H9 (cell line): ENCODE measurements around the gene DMBT1. TPM values are rescaled to one million over a fixed set of nuclear protein-coding genes. Genes with fewer than 3 reads are reported as not detected.

Experiments
- DNase-seq: peaks from one replicate; pipeline ENCODE4 v3.0.0-alpha.2; 2017
- H2AFZ ChIP-seq: one replicate; pipeline ENCODE4 v1.6.1; 2013; ENCODE audit warnings: mild to moderate bottlenecking, low read length, control low read depth, moderate library complexity
- H2AK5ac ChIP-seq: 2 replicates; pipeline ENCODE4 v1.6.1; 2013; ENCODE audit warnings: low read length, control low read depth, mixed read lengths; ENCODE audit not compliant: insufficient read length
- H2BK120ac ChIP-seq: one replicate; pipeline ENCODE4 v1.6.1; 2013; ENCODE audit warnings: low read depth, mild to moderate bottlenecking, low read length, control low read depth, inconsistent platforms; ENCODE audit not compliant: poor library complexity, severe bottlenecking
- H2BK12ac ChIP-seq: 2 replicates; pipeline ENCODE4 v1.6.1; 2013; ENCODE audit warnings: low read length, control low read depth, mixed read lengths, low read depth; ENCODE audit not compliant: insufficient read length
- H2BK15ac ChIP-seq: 2 replicates; pipeline ENCODE4 v1.6.1; 2013; ENCODE audit warnings: low read depth, low read length, control low read depth
- H2BK20ac ChIP-seq: one replicate; pipeline ENCODE4 v1.6.1; 2013; ENCODE audit warnings: low read depth, mild to moderate bottlenecking, low read length, control low read depth, inconsistent platforms; ENCODE audit not compliant: poor library complexity, severe bottlenecking
- H2BK5ac ChIP-seq: 2 replicates; pipeline ENCODE4 v1.6.1; 2013; ENCODE audit warnings: low read length, control low read depth, mixed read lengths; ENCODE audit not compliant: insufficient read length
- H3K14ac ChIP-seq: 2 replicates; pipeline ENCODE4 v1.6.1; 2013; ENCODE audit warnings: low read length, control low read depth; ENCODE audit not compliant: insufficient read depth
- H3K18ac ChIP-seq: 2 replicates; pipeline ENCODE4 v1.6.1; 2013; ENCODE audit warnings: low read depth, mild to moderate bottlenecking, mixed read lengths, low read length, control low read depth; ENCODE audit not compliant: insufficient read length
- H3K23ac ChIP-seq: 2 replicates; pipeline ENCODE4 v1.6.1; 2013; ENCODE audit warnings: low read length, control low read depth, mixed read lengths, low read depth; ENCODE audit not compliant: insufficient read length
- H3K23me2 ChIP-seq: 2 replicates; pipeline ENCODE4 v1.6.1; 2013; ENCODE audit warnings: low read depth, mild to moderate bottlenecking, mixed read lengths, low read length, control low read depth; ENCODE audit not compliant: insufficient read length, poor library complexity, severe bottlenecking
- H3K27ac ChIP-seq: 2 replicates; pipeline ENCODE4 v1.5.1; 2013; ENCODE audit warnings: low read length, control low read depth, mixed read lengths, low read depth; ENCODE audit not compliant: insufficient read length
- H3K27me3 ChIP-seq: 2 replicates; pipeline ENCODE4 v1.6.1; 2013; ENCODE audit warnings: low read length, control low read depth, inconsistent platforms; ENCODE audit not compliant: insufficient read depth
- H3K4ac ChIP-seq: 2 replicates; pipeline ENCODE4 v1.6.1; 2013; ENCODE audit warnings: low read depth, mild to moderate bottlenecking, control low read depth, inconsistent platforms, low read length, moderate library complexity
- H3K4me1 ChIP-seq: 2 replicates; pipeline ENCODE4 v1.6.1; 2013; ENCODE audit warnings: low read length, control low read depth, inconsistent platforms; ENCODE audit not compliant: insufficient read depth
- H3K4me2 ChIP-seq: 2 replicates; pipeline ENCODE4 v1.6.1; 2013; ENCODE audit warnings: low read length, control low read depth, mixed read lengths; ENCODE audit not compliant: insufficient read length, insufficient read depth
- H3K56ac ChIP-seq: 2 replicates; pipeline ENCODE4 v1.6.1; 2013; ENCODE audit warnings: low read depth, mild to moderate bottlenecking, mixed read lengths, low read length, control low read depth; ENCODE audit not compliant: insufficient read length
- H3K79me1 ChIP-seq: 2 replicates; pipeline ENCODE4 v1.6.1; 2013; ENCODE audit warnings: low read depth, mild to moderate bottlenecking, moderate library complexity, low read length, control low read depth, inconsistent platforms; ENCODE audit not compliant: insufficient read depth, poor library complexity, severe bottlenecking
- H3K79me2 ChIP-seq: 2 replicates; pipeline ENCODE4 v1.6.1; 2013; ENCODE audit warnings: low read length, control low read depth, inconsistent platforms; ENCODE audit not compliant: insufficient read depth
- H3K9ac ChIP-seq: 2 replicates; pipeline ENCODE4 v1.6.1; 2013; ENCODE audit warnings: low read length, control low read depth, mixed read lengths; ENCODE audit not compliant: insufficient read length; ENCODE audit errors: extremely low read depth
- H3K9me3 ChIP-seq: one replicate; pipeline ENCODE4 v1.6.1; 2013; ENCODE audit warnings: low read depth, low read length, inconsistent platforms; ENCODE audit not compliant: control insufficient read depth
- H3T11ph ChIP-seq: one replicate; pipeline ENCODE4 v1.6.1; 2013; ENCODE audit warnings: mild to moderate bottlenecking, low read length, control low read depth, inconsistent platforms
- H4K20me1 ChIP-seq: one replicate; pipeline ENCODE4 v1.6.1; 2013; ENCODE audit not compliant: control insufficient read depth, insufficient read length, insufficient read depth
- H4K5ac ChIP-seq: 2 replicates; pipeline ENCODE4 v1.6.1; 2013; ENCODE audit warnings: low read depth, mild to moderate bottlenecking, mixed read lengths, low read length, control low read depth; ENCODE audit not compliant: insufficient read length
- H4K8ac ChIP-seq: replicated peaks from 2 replicates; pipeline ENCODE4 v1.6.1; 2013; ENCODE audit warnings: low read length, control low read depth, mixed read lengths, low read depth; ENCODE audit not compliant: insufficient read length
- H4K91ac ChIP-seq: 2 replicates; pipeline ENCODE4 v1.6.1; 2013; ENCODE audit warnings: low read depth, mild to moderate bottlenecking, moderate library complexity, mixed read lengths, low read length, control low read depth; ENCODE audit not compliant: insufficient read length
- H3K27ac Mint-ChIP-seq, 3 experiments: 2 replicates in 2 of 3; 3 replicates in 1 of 3; pipeline ENCODE4 v1.8.0; 2020 to 2021; ENCODE audit warnings: mixed read lengths in 3 of 3, mild to moderate bottlenecking in 1 of 3, moderate library complexity in 1 of 3
- H3K27me3 Mint-ChIP-seq: 2 replicates; pipeline ENCODE4 v1.8.0; 2021; ENCODE audit warnings: low read depth, mild to moderate bottlenecking, moderate library complexity, mixed read lengths
- H3K36me3 Mint-ChIP-seq, 3 experiments: 2 replicates in 2 of 3; 3 replicates in 1 of 3; pipeline ENCODE4 v1.8.0; 2020 to 2021; ENCODE audit warnings: low read depth in 3 of 3, mixed read lengths in 3 of 3; ENCODE audit not compliant: insufficient read depth in 1 of 3
- H3K4me1 Mint-ChIP-seq, 2 experiments: 2 replicates each; pipeline ENCODE4 v1.8.0; 2020; ENCODE audit warnings: mixed read lengths in 2 of 2
- H3K4me3 Mint-ChIP-seq, 2 experiments: 2 replicates in 1 of 2; 3 replicates in 1 of 2; pipeline ENCODE4 v1.8.0; 2020 to 2021; ENCODE audit warnings: mild to moderate bottlenecking in 2 of 2, mixed read lengths in 2 of 2, moderate library complexity in 1 of 2
- H3K9me3 Mint-ChIP-seq, 2 experiments: 2 replicates in 1 of 2; 3 replicates in 1 of 2; pipeline ENCODE4 v1.8.0; 2020; ENCODE audit warnings: mild to moderate bottlenecking in 2 of 2, mixed read lengths in 2 of 2, moderate library complexity in 1 of 2
- CTCF ChIP-seq: fragments of 200-600 bp; sonication (generic); conservative IDR thresholded peaks from 3 replicates; pipeline ENCODE4 v1.8.0; 2021; ENCODE audit warnings: antibody characterized with exemption, mild to moderate bottlenecking
- WGBS: extraction: QIAGEN DNeasy Blood & Tissue Kit; methylation state at CpG from one replicate; pipeline ENCODE4 v1.1.7; 2013; ENCODE audit warnings: missing lambda C conversion rate, low lambda C conversion rate, mixed read lengths; ENCODE audit not compliant: insufficient read length; ENCODE audit errors: extremely low coverage; 5-methylcytosine and 5-hydroxymethylcytosine counted together
- total RNA-seq: library from RNA; stranded (reverse); gene quantifications from 2 replicates; pipeline ENCODE4 v1.2.1, GENCODE V29; 2021

Gene DMBT1
- total RNA-seq, 1 experiment from 2014 or later, result 0.04 TPM

DNA sequence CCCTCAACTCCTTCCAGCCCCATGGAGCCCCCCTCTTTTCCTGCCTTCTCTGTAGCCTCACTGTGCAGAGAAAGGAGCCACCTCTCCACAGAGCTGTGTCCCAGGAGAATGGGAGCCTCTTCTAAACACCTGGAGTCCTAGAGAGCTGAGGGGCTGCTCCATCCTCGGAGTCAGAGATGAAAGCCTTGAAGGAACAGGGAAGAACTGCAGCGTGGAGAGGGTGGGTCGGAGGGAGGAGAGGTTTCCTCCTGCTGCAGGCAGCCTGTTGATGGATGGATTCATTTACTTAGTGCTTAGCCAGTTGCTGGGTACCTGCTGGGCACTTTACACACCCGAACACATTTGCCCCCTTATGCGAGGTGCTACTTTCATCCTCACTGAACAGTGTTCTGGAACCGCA, 100.1 kb downstream of the DMBT1 start:
- no peak overlapping the region for H2AFZ ChIP-seq
- H2BK20ac ChIP-seq, result no peak overlapping the region
- H3K27me3 ChIP-seq, result no peaks in the 10 kb centered on the region
- H3K9ac ChIP-seq, result no peak overlapping the region
- H3K9me3 ChIP-seq, result no peaks in the 10 kb centered on the region
- no peak overlapping the region for H2AK5ac ChIP-seq
- no peak overlapping the region for H3K56ac ChIP-seq
- no peaks in the 10 kb centered on the region for H3K79me1 ChIP-seq
- no peak overlapping the region for H2BK120ac ChIP-seq
- no peak overlapping the region for H3K23ac ChIP-seq
- H3K27ac ChIP-seq, result no peak overlapping the region
- H3K27me3 Mint-ChIP-seq, result peaks cover 8% of the 10 kb centered on the region; the same call in 1 of the 2 replicates
- H3K27ac Mint-ChIP-seq, result no peak overlapping the region
- H3K79me2 ChIP-seq, result no peaks in the 10 kb centered on the region
- no peaks in the 10 kb centered on the region for H4K20me1 ChIP-seq
- H3T11ph ChIP-seq, result no peak overlapping the region
- no CpG with 5 or more reads among the region's 6 CpGs for WGBS
- H3K18ac ChIP-seq, result no peak overlapping the region
- no peaks in the 10 kb centered on the region for H3K36me3 Mint-ChIP-seq
- H3K4me1 Mint-ChIP-seq, result peaks cover 3 to 4% of the 10 kb centered on the region in 2 experiments; a peak in 1 of 4 replicates
- no peak overlapping the region for H2BK5ac ChIP-seq
- no peaks in the 10 kb centered on the region for H3K23me2 ChIP-seq
- H3K9me3 Mint-ChIP-seq, result no peaks in the 10 kb centered on the region
- DNase-seq, result no peak
- H3K4me3 Mint-ChIP-seq, result no peak overlapping the region
- no peak overlapping the region for H2BK15ac ChIP-seq
- H4K8ac ChIP-seq, result no peak overlapping the region
- no peak overlapping the region for H3K4me2 ChIP-seq
- no peak overlapping the region for H2BK12ac ChIP-seq
- TF ChIP-seq CTCF, result no peak
- no peak overlapping the region for H4K91ac ChIP-seq
- no peak overlapping the region for H4K5ac ChIP-seq
- no peak overlapping the region for H3K4ac ChIP-seq
- H3K14ac ChIP-seq, result no peak overlapping the region
- H3K4me1 ChIP-seq, result no peaks in the 10 kb centered on the region
